ENCODE results near the gene HAUS8. TPM values are rescaled to one million over a fixed set of nuclear protein-coding genes. Genes with fewer than 3 reads are reported as not detected.
A peak's percentile ranks its signal among the peaks of the same experiment; 100 is the strongest.

Gene HAUS8
- total RNA-seq, 4 donors from 2014 or later: 4.4 to 13.8 (median 10.3) TPM

GRCh38 chr19:17058236-17058635 is 17.0 kb downstream of the HAUS8 start:
- Histone ChIP-seq H3K4me3 (no peak overlapping the region), H3K27ac (no peak overlapping the region), H3K27me3 (no peaks in the 10 kb centered on the region), H3K36me3 (peaks cover 0 to 20% (median 6%) of the 10 kb centered on the region in 4 donors), H3K9me3 (no peaks in the 10 kb centered on the region), H3K4me1 (peaks cover 0 to 31% (median 18%) of the 10 kb centered on the region in 4 donors)
- in situ Hi-C loops (cut with MboI; ENCODE audit: low pct_ligation_motif_present in 1 of 4, low pct_unique_long_range_greater_than_20kb in 1 of 4, low sequenced_read_pairs in 3 of 4): loop anchor here in 3 of 4 donors (10.0 to 25.0 kb wide), 3 partner anchors 229 to 293 kb away; partner anchors contain the start of gene ANKLE1 (in 1 of the 3)
- intact Hi-C loops (cut with DNase I; ENCODE audit: low total_unique reads): loop anchor here (10.0 kb wide), 1 partner anchor 283 kb away; no protein-coding TSS in a partner anchor
- WGBS, 2 donors (ENCODE audit: low coverage in 1 of 2): 96 to 97% methylated on average over 6 to 8 of the region's 8 CpGs
- no peak for DNase-seq
- no peak for TF ChIP-seq CTCF (IDR thresholded peaks at IDR 0.05)
- no peak for TF ChIP-seq POLR2A (IDR thresholded peaks at IDR 0.05)
- TF ChIP-seq POLR2AphosphoS5 (IDR thresholded peaks at IDR 0.05): no peak

GRCh38 chr19:17055636-17056035 is 19.6 kb downstream of the HAUS8 start:
- Histone ChIP-seq H3K9me3 (no peaks in the 10 kb centered on the region), H3K27me3 (no peaks in the 10 kb centered on the region), H3K27ac (no peak overlapping the region), H3K4me1 (peaks cover 0 to 5% (median 3%) of the 10 kb centered on the region in 4 donors), H3K36me3 (peaks cover 0 to 20% (median 6%) of the 10 kb centered on the region in 4 donors), H3K4me3 (no peak overlapping the region)
- DNase-seq: no peak
- intact Hi-C loops (cut with DNase I; ENCODE audit: low total_unique reads): loop anchor here (10.0 kb wide), 1 partner anchor 281 kb away; no protein-coding TSS in a partner anchor
- TF ChIP-seq POLR2AphosphoS5 (IDR thresholded peaks at IDR 0.05) (no peak), EP300 (IDR thresholded peaks at IDR 0.05; ENCODE audit: low read depth) (no peak), POLR2A (IDR thresholded peaks at IDR 0.05) (no peak), CTCF (IDR thresholded peaks at IDR 0.05) (no peak)
- in situ Hi-C loops (cut with MboI; ENCODE audit: low pct_ligation_motif_present in 1 of 4, low pct_unique_long_range_greater_than_20kb in 1 of 4, low sequenced_read_pairs in 3 of 4): loop anchor here in 3 of 4 donors (10.0 to 25.0 kb wide), 3 partner anchors 232 to 291 kb away; partner anchors contain the start of gene ANKLE1 (in 1 of the 3)
- 95% methylated on average over 15 of the region's 15 CpGs; no CpG with 5 or more reads in 1 of the 2 donors for WGBS, 2 donors (ENCODE audit: low coverage in 1 of 2)

GRCh38 chr19:17054746-17055145 is 20.5 kb downstream of the HAUS8 start:
- in situ Hi-C loops (cut with MboI; ENCODE audit: low pct_ligation_motif_present in 1 of 4, low pct_unique_long_range_greater_than_20kb in 1 of 4, low sequenced_read_pairs in 3 of 4): loop anchor here in 3 of 4 donors (10.0 to 25.0 kb wide), 3 partner anchors 233 to 290 kb away; partner anchors contain the start of gene ANKLE1 (in 1 of the 3)
- Histone ChIP-seq H3K4me3 (no peak overlapping the region), H3K36me3 (peaks cover 0 to 20% (median 6%) of the 10 kb centered on the region in 4 donors), H3K27me3 (no peaks in the 10 kb centered on the region), H3K9me3 (no peaks in the 10 kb centered on the region), H3K27ac (no peak overlapping the region), H3K4me1 (peaks cover 0 to 2% (median 0%) of the 10 kb centered on the region in 4 donors)
- WGBS, 2 donors (ENCODE audit: low coverage in 1 of 2): 91% methylated on average over 5 of the region's 5 CpGs; no CpG with 5 or more reads in 1 of the 2 donors
- no peak for DNase-seq
- intact Hi-C loops (cut with DNase I; ENCODE audit: low total_unique reads): loop anchor here (10.0 kb wide), 1 partner anchor 280 kb away; no protein-coding TSS in a partner anchor
- TF ChIP-seq POLR2AphosphoS5 (IDR thresholded peaks at IDR 0.05): no peak
- TF ChIP-seq POLR2A (IDR thresholded peaks at IDR 0.05): no peak
- TF ChIP-seq EP300 (IDR thresholded peaks at IDR 0.05; ENCODE audit: low read depth): no peak
- TF ChIP-seq CTCF (IDR thresholded peaks at IDR 0.05): no peak

GRCh38 chr19:17052439-17052838 is 22.8 kb downstream of the HAUS8 start:
- Histone ChIP-seq H3K4me3 (no peak overlapping the region), H3K9me3 (no peaks in the 10 kb centered on the region), H3K4me1 (peaks cover 0 to 8% (median 0%) of the 10 kb centered on the region in 4 donors), H3K27ac (no peak overlapping the region), H3K36me3 (peaks cover 0 to 1% (median 0%) of the 10 kb centered on the region in 4 donors), H3K27me3 (no peaks in the 10 kb centered on the region)
- TF ChIP-seq EP300 (IDR thresholded peaks at IDR 0.05; ENCODE audit: low read depth): no peak
- peak; percentile 41 to 75 (median 68) for TF ChIP-seq CTCF (IDR thresholded peaks at IDR 0.05)
- in situ Hi-C loops (cut with MboI; ENCODE audit: low pct_ligation_motif_present in 1 of 4, low pct_unique_long_range_greater_than_20kb in 1 of 4, low sequenced_read_pairs in 3 of 4): loop anchor here in 3 of 4 donors (10.0 to 25.0 kb wide), 3 partner anchors 235 to 288 kb away; partner anchors contain the start of gene ANKLE1 (in 1 of the 3)
- peak; percentile 64 for DNase-seq
- 44 to 47% methylated on average over 6 to 8 of the region's 8 CpGs for WGBS, 2 donors (ENCODE audit: low coverage in 1 of 2)
- intact Hi-C loops (cut with DNase I; ENCODE audit: low total_unique reads): loop anchor here (10.0 kb wide), 1 partner anchor 278 kb away; no protein-coding TSS in a partner anchor
